Epithelial cell of esophagus (primary cell): Measurements from ENCODE around the gene DNAJC21.
A peak's percentile ranks its signal among the peaks of the same experiment; 100 is the strongest.

Experiments used
- DNase-seq: peaks from one replicate; pipeline ENCODE4 v3.0.0; 2010; ENCODE audit warnings: low read depth
- H3K4me3 ChIP-seq: 2 replicates; pipeline ENCODE4 v1.5.1; 2011; ENCODE audit warnings: mild to moderate bottlenecking, low read length, control low read depth
- CTCF ChIP-seq: IDR thresholded peaks from 2 replicates; pipeline ENCODE4 v1.5.1; 2011; ENCODE audit warnings: low read depth, mild to moderate bottlenecking, low read length, control low read depth, inconsistent platforms; ENCODE audit not compliant: insufficient read depth; ENCODE audit errors: missing control alignments

DNAJC21 gene

GRCh38 chr5:34894716-34895115 lies 34.6 kb upstream of the DNAJC21 start:
- no peak overlapping the region for H3K4me3 ChIP-seq
- no peak for DNase-seq
- no peak for TF ChIP-seq CTCF

- H3K4me3 ChIP-seq: no peak overlapping the region
- DNase-seq: no peak
- TF ChIP-seq CTCF: no peak
Observed at GRCh38 chr5:34895641-34896419, 33.5 kb upstream of the DNAJC21 start.

- peak; percentile 9 for DNase-seq
- TF ChIP-seq CTCF: no peak
- no peak overlapping the region for H3K4me3 ChIP-seq
Observed at GRCh38 chr5:34897646-34898045, 31.7 kb upstream of the DNAJC21 start.

- no peak overlapping the region for H3K4me3 ChIP-seq
- peak; percentile 78 for DNase-seq
- TF ChIP-seq CTCF: peak; percentile 91
Observed at GRCh38 chr5:34898258-34898895, 31.0 kb upstream of the DNAJC21 start.

GRCh38 chr5:34899066-34899465 lies 30.3 kb upstream of the DNAJC21 start:
- DNase-seq: peak; percentile 71
- H3K4me3 ChIP-seq: no peak overlapping the region
- no peak for TF ChIP-seq CTCF

- TF ChIP-seq CTCF: no peak
- no peak for DNase-seq
Observed at GRCh38 chr5:34900652-34901051, 28.7 kb upstream of the DNAJC21 start.

GRCh38 chr5:34903260-34903659 lies 26.1 kb upstream of the DNAJC21 start:
- DNase-seq: no peak
- no peak overlapping the region for H3K4me3 ChIP-seq
- TF ChIP-seq CTCF: no peak

More at GRCh38 chr5:34900652-34901051, 28.7 kb upstream of the DNAJC21 start:
- no peak overlapping the region for H3K4me3 ChIP-seq
